ENCODE results near the gene GNAL.
A peak's percentile ranks its signal among the peaks of the same experiment; 100 is the strongest.

GNAL gene

GRCh38 chr18:11729556-11729955 lies 40.5 kb downstream of the GNAL start:
- no peak for DNase-seq

GRCh38 chr18:11733031-11733430 lies 44.0 kb downstream of the GNAL start:
- peak; percentile 56 for DNase-seq

GRCh38 chr18:11736656-11737055 lies 47.6 kb downstream of the GNAL start:
- no peak for DNase-seq

GRCh38 chr18:11739893-11740292 lies 50.8 kb downstream of the GNAL start:
- DNase-seq: no peak

GRCh38 chr18:11740461-11740860 lies 51.4 kb downstream of the GNAL start:
- no peak for DNase-seq

- no peak for DNase-seq
Measured at GRCh38 chr18:11741505-11742145, 52.6 kb downstream of the GNAL start.

- no peak for DNase-seq
Measured at GRCh38 chr18:11745521-11745920, 56.5 kb downstream of the GNAL start.

- DNase-seq: no peak
Measured at GRCh38 chr18:11747286-11747685, 58.2 kb downstream of the GNAL start.

- no peak for DNase-seq
Measured at GRCh38 chr18:11747731-11748130, 58.7 kb downstream of the GNAL start.

- no peak for DNase-seq
Measured at GRCh38 chr18:11749305-11749704, 60.2 kb downstream of the GNAL start.

- DNase-seq: no peak
Measured at GRCh38 chr18:11750171-11750570, 61.1 kb downstream of the GNAL start.

- DNase-seq: no peak
Measured at GRCh38 chr18:11750581-11751310, 61.7 kb downstream of the GNAL start.

GRCh38 chr18:11751341-11752115 lies 62.5 kb downstream of the GNAL start:
- no peak for DNase-seq

GRCh38 chr18:11752116-11752911 lies 63.2 kb downstream of the GNAL start:
- peak; percentile 7 for DNase-seq

- DNase-seq: no peak
Measured at GRCh38 chr18:11754979-11755378, 65.9 kb downstream of the GNAL start.

GRCh38 chr18:11757084-11757590 lies 68.1 kb downstream of the GNAL start:
- no peak for DNase-seq

- DNase-seq: no peak
Measured at GRCh38 chr18:11759456-11759855, 70.4 kb downstream of the GNAL start.

GRCh38 chr18:11760498-11761167 lies 71.6 kb downstream of the GNAL start:
- DNase-seq: no peak

- DNase-seq: no peak
Measured at GRCh38 chr18:11761553-11761952, 72.5 kb downstream of the GNAL start.

GRCh38 chr18:11762429-11762828 lies 73.4 kb downstream of the GNAL start:
- no peak for DNase-seq

GRCh38 chr18:11767329-11767728 lies 78.3 kb downstream of the GNAL start:
- DNase-seq: no peak

- DNase-seq: peak; percentile 17
Measured at GRCh38 chr18:11767935-11768334, 78.9 kb downstream of the GNAL start.

Measured in fibroblast of skin of right biceps (primary cell).